Retinal pigment epithelial cell (primary cell): ENCODE data around the gene PARD3.

Source experiments
- DNase-seq: peaks from one replicate; pipeline ENCODE4 v3.0.0-alpha.2; 2010; ENCODE audit warnings: low read depth
- H3K4me3 ChIP-seq: 2 replicates; pipeline ENCODE4 v1.5.1; 2011; ENCODE audit warnings: mild to moderate bottlenecking, low read length, control low read depth, moderate library complexity
- TF ChIP-seq, protein P1 (sequence below): conservative IDR thresholded peaks from 2 replicates; pipeline ENCODE4 v1.5.1; 2011; ENCODE audit warnings: low read depth, low read length, control low read depth, inconsistent platforms

Gene PARD3

DNA sequence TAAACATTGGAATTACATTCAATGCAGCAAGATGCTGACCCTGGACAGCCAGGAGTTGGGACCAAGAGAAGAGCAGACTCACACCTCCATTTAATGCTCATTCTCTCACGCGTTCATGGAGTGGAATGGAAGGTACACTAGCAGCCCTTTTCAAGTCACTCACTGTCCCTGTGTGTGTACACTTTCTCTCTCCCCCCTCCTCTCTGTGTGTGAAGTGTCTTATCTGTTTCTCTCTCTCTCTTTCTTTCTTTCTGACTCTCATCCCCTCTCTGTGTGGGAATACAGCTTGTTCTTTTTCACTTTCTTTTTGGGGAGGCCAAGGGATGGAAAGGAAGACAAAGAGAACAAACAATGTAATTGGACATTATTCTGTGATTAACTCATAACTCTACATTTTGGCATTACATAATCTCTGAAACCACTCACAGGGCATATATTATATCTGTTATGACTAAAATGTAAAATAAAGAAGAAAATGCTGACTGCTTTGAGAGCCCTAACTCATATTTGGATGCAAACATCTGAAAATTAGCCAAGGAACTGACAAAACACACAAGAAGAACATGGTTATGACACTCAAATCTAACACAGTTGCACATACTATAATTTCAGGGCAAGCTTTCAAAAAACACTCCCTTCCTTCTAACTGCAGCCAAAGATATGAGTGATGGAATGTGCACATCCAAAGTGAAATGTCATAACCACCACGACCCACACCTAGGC is 188.8 kb downstream of the PARD3 start:
- no peak for DNase-seq
- no peak overlapping the region for H3K4me3 ChIP-seq
- TF ChIP-seq, protein P1, sequence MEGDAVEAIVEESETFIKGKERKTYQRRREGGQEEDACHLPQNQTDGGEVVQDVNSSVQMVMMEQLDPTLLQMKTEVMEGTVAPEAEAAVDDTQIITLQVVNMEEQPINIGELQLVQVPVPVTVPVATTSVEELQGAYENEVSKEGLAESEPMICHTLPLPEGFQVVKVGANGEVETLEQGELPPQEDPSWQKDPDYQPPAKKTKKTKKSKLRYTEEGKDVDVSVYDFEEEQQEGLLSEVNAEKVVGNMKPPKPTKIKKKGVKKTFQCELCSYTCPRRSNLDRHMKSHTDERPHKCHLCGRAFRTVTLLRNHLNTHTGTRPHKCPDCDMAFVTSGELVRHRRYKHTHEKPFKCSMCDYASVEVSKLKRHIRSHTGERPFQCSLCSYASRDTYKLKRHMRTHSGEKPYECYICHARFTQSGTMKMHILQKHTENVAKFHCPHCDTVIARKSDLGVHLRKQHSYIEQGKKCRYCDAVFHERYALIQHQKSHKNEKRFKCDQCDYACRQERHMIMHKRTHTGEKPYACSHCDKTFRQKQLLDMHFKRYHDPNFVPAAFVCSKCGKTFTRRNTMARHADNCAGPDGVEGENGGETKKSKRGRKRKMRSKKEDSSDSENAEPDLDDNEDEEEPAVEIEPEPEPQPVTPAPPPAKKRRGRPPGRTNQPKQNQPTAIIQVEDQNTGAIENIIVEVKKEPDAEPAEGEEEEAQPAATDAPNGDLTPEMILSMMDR = no peak

DNA sequence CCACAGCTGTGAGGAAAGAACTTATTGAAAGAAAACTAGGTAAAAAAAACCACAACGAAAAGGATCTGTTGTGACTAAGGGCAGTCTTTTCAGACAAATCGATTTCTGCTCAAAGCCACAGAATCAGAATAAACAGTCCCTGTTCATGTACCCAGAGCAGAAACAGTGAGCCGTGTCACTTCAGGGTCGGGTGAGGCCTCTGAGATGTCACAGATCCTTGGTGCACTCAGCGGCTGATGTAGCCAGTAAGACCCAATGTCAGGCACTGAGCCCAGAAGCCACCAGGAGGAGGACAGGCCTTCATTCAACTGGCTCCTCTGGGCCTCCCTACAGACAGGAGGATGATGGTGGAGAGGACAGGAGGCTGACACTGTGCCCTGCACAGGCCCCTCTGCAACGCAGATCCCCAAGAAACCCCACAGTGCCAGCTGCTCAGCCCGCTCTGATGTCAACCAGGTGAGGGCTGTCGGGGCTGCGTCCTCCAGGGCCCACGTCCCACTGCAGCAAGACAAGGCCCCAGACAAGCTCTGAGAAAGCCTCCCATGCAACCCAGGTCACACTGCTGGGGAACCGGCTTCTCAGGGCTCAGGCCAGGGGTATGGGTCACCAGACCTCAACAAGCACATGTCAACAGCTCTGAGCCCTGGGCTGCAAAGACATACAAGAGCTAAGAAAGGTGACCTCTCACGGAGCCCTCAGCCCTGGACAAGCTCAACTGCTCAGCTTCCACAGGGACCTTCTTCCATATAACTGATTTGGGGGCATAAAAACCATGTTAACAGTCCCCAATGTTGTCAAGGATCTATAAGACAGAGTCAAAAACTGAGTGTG is 190.6 kb downstream of the PARD3 start:
- DNase-seq = no peak
- TF ChIP-seq, protein P1 = no peak
- no peak overlapping the region for H3K4me3 ChIP-seq

DNA sequence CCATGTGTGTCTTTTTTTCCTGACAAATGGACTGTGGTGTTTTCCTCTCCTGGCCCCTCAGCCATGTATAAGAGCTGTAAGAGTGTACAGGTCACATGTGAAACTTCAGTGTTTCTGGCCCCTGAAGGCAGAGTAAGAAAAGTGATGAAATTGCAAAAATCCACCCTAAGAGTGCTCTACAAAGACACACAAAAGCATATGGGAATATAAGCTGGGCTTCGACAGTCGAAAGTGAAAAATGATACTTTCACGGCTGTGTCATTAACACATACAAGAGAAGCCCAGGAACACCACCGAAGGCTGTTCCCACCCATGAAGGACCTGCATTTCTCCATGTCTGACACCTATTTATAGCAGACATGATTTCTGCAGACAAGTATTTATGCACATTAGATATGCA is 192.2 kb downstream of the PARD3 start:
- TF ChIP-seq, protein P1 = no peak
- no peak overlapping the region for H3K4me3 ChIP-seq
- DNase-seq = no peak

DNA sequence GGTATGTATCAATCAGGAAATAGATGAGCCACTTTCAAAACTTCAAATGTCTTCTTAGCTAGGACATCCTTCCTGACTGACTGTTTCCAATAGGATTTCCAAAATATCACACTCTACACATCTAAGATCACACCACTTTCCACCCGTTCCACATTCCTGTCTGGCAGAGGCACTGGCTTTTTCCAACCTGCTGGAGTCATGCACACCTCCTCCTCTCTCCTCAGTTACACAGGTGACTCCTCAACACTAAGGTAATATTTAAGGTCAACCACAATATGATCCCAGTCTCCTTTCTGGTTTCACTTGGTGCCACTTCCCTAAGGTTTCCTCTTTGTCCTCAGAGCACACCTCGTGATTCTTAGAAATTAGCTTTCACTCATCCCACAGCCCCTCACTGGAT is 196.5 kb downstream of the PARD3 start:
- TF ChIP-seq, protein P1 = no peak
- DNase-seq = no peak
- H3K4me3 ChIP-seq = no peak overlapping the region

DNA sequence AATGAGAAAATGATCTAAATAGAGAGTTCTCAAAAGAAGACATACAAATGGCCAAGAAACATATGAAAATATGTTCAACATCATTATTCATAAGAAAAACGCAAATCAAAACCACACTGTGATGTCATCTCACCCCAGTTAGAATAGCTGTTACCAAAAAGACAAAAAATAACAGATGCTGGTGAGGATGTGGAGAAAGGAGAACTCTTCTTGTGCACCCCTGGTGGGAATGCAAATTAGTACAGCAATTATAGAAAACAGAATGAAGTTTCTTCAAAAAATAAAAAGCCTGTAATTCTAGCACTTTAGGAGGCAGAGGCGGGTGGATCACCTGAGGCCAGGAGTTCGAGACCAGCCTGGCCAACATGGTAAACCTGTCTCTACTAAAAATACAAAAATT is 199.3 kb downstream of the PARD3 start:
- TF ChIP-seq, protein P1 = no peak
- H3K4me3 ChIP-seq = no peak overlapping the region
- no peak for DNase-seq

DNA sequence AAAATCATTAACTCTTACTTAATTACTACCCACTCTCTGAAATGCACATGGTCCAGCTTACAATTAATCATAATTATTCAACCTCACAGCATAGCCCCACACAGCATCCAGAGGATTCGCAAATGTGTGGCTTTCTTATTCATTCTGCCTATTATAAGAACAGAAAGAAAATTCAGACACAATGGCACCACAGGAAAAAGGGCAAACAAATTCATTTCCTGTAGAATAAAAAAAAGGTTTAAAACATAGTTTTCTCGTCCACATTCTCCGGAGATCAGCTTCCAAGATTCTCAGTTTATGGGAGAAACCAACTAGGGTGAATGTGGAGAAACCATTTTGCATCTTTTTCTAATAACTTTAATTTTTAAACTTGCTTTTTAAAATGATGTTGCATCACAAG is 201.6 kb downstream of the PARD3 start:
- no peak for DNase-seq
- H3K4me3 ChIP-seq = no peak overlapping the region
- TF ChIP-seq, protein P1 = no peak
